AG04450 (cell line): ENCODE measurements around the gene IRF2. TPM values are rescaled to one million over a fixed set of nuclear protein-coding genes. Genes with fewer than 3 reads are reported as not detected.

Experiments used
- CTCF ChIA-PET: fragments of 300-600, 350-600 bp; formaldehyde crosslinking; extraction: SDS; loops from one replicate; lab custom pipeline; 2022; ENCODE audit warnings: antibody characterized with exemption, inconsistent platforms; lab: Charles Lee
- POLR2A ChIA-PET: fragments of 350-600 bp; formaldehyde crosslinking; extraction: SDS; loops from one replicate; lab custom pipeline; 2021; ENCODE audit warnings: antibody characterized with exemption, inconsistent platforms; lab: Yijun Ruan, JAX
- DNase-seq: peaks from one replicate; pipeline ENCODE4 v3.0.0-alpha.2; 2011; ENCODE audit warnings: low read depth, low spot score
- H3K27ac ChIP-seq: one replicate; pipeline ENCODE4 v1.5.1; 2012; ENCODE audit warnings: low read depth, low read length, control low read depth
- H3K27me3 ChIP-seq: one replicate; pipeline ENCODE4 v1.6.0; 2012; ENCODE audit warnings: low read length; ENCODE audit not compliant: control insufficient read depth, insufficient read depth
- H3K4me3 ChIP-seq: 2 replicates; pipeline ENCODE4 v1.5.1; 2011; ENCODE audit warnings: mild to moderate bottlenecking, low read depth, low read length, control low read depth
- H3K9me3 ChIP-seq: 2 replicates; pipeline ENCODE4 v1.5.1; 2012; ENCODE audit warnings: low read length; ENCODE audit not compliant: control insufficient read depth, insufficient read depth
- polyA plus RNA-seq: library from polyadenylated mRNA; depleted of rRNA; stranded (reverse); fragments of >200 nt; gene quantifications from 2 replicates; pipeline ENCODE4 v1.2.3, GENCODE V29; 2011
- TF ChIP-seq, protein P1 (sequence below): IDR thresholded peaks from 2 replicates; pipeline ENCODE4 v1.5.1; 2011; ENCODE audit warnings: low read depth, low read length, control low read depth, inconsistent platforms

The IRF2 gene
- polyA plus RNA-seq, 1 experiment, result 39.2 TPM

GRCh38 chr4:184440595-184441358 lies 33.6 kb downstream of the IRF2 start:
- POLR2A ChIA-PET, result interaction anchor here (1.5 kb wide), 1 partner anchor 34 kb away, joined by 4 read pairs; the partner anchor contains the start of gene IRF2
- TF ChIP-seq, protein P1, sequence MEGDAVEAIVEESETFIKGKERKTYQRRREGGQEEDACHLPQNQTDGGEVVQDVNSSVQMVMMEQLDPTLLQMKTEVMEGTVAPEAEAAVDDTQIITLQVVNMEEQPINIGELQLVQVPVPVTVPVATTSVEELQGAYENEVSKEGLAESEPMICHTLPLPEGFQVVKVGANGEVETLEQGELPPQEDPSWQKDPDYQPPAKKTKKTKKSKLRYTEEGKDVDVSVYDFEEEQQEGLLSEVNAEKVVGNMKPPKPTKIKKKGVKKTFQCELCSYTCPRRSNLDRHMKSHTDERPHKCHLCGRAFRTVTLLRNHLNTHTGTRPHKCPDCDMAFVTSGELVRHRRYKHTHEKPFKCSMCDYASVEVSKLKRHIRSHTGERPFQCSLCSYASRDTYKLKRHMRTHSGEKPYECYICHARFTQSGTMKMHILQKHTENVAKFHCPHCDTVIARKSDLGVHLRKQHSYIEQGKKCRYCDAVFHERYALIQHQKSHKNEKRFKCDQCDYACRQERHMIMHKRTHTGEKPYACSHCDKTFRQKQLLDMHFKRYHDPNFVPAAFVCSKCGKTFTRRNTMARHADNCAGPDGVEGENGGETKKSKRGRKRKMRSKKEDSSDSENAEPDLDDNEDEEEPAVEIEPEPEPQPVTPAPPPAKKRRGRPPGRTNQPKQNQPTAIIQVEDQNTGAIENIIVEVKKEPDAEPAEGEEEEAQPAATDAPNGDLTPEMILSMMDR, result no peak
- H3K27me3 ChIP-seq, result no peaks in the 10 kb centered on the region
- DNase-seq, result no peak
- H3K27ac ChIP-seq, result peak overlapping the region; percentile 88
- CTCF ChIA-PET, result interaction anchor here (1.4 to 2.1 kb wide), 2 partner anchors 153 to 177 kb away, joined by 6 to 8 read pairs; no protein-coding TSS in a partner anchor
- no peak overlapping the region for H3K4me3 ChIP-seq
- no peaks in the 10 kb centered on the region for H3K9me3 ChIP-seq

GRCh38 chr4:184439856-184440594 lies 34.3 kb downstream of the IRF2 start:
- Histone ChIP-seq H3K27me3 (no peaks in the 10 kb centered on the region), H3K4me3 (no peak overlapping the region), H3K9me3 (no peaks in the 10 kb centered on the region), H3K27ac (peak overlapping the region; percentile 88)
- CTCF ChIA-PET, result interaction anchor here (1.4 to 2.1 kb wide), 2 partner anchors 152 to 177 kb away, joined by 6 to 8 read pairs; no protein-coding TSS in a partner anchor
- POLR2A ChIA-PET, result interaction anchor here (0.6 to 1.5 kb wide), 2 partner anchors 34 to 74 kb away, joined by 4 read pairs; partner anchors contain the start of gene IRF2
- peak; percentile 79 for DNase-seq
- TF ChIP-seq, protein P1, result no peak

GRCh38 chr4:184439386-184439785 lies 35.0 kb downstream of the IRF2 start:
- Histone ChIP-seq H3K9me3 (no peaks in the 10 kb centered on the region), H3K4me3 (no peak overlapping the region), H3K27me3 (no peaks in the 10 kb centered on the region), H3K27ac (peak overlapping the region; percentile 88)
- ChIA-PET POLR2A (no interaction called here), CTCF (interaction anchor here (1.4 kb wide), 1 partner anchor 152 kb away, joined by 6 read pairs; no protein-coding TSS in a partner anchor)
- DNase-seq, result no peak
- TF ChIP-seq, protein P1, result no peak

DNA sequence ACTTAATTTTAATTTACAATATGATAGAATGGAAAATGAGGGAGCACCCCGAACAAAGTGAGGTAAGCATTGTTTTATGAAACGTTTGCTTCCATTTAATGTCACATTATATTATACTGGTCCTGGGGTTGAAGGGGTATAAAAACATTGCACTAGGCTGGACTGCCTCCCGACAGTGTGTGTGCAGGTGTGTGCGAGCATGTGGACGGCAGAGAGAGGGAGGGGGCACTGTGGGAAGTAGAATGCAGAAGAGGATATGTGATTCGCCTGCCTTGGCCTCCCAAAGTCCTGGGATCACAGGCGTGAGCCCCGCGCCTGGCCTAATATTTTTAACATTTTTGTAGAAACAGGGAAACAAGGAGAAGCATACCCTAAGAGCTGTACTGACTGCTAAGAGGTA lies 36.0 kb downstream of the IRF2 start:
- H3K27me3 ChIP-seq, result no peaks in the 10 kb centered on the region
- DNase-seq, result no peak
- CTCF ChIA-PET, result interaction anchor here (0.7 kb wide), 1 partner anchor 18 kb away, joined by 3 read pairs; no protein-coding TSS in a partner anchor
- H3K9me3 ChIP-seq, result no peaks in the 10 kb centered on the region
- H3K27ac ChIP-seq, result no peak overlapping the region
- TF ChIP-seq, protein P1, result no peak
- H3K4me3 ChIP-seq, result no peak overlapping the region
- POLR2A ChIA-PET, result no interaction called here
